Measurements from ENCODE around the gene SMARCD3.

DNA sequence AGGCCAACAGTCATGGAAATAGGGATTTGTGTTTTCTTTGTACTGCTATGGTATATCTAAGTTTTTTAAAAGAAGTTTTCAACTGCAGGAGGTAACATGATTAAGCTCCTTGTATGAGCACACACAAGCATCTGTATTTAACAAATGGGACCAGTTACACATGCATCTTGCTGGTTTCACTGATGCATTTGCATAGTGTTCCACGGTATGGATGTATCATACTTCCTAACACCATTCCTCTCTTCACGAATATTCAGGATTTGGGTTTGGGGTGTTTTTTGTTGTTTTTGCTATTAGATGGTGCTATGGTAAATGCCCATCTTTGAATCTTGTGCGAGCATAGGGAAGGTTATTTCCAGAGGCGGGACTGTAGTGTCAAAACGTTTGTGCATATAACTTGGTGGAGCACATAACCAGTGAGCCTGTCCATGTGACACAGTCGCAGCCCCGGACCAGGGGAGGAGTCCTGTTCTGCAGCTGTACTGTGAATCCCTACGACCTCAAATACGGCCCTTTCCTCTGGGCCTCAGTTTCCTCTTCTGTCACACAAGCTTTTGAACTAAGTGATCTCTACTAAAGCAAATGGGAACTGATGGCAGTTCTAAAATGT is 40.1 kb downstream of the SMARCD3 start:
- TF ChIP-seq POLR2A (IDR thresholded peaks at IDR 0.05; ENCODE audit: low read depth, low read length) (no peak), POLR2AphosphoS5 (IDR thresholded peaks at IDR 0.05; ENCODE audit: low read depth, low read length) (no peak), POU2F2 (IDR thresholded peaks at IDR 0.05; ENCODE audit: low read depth, low read length) (no peak), TAF1 (IDR thresholded peaks at IDR 0.05; ENCODE audit: low read depth, low read length) (no peak)

Data from GM12891 (cell line).